Measurements from ENCODE around the gene FHOD3.
"Not testable (repeated sequence)": the region's sequence is repeated elsewhere in the genome, so short reads cannot be mapped to it uniquely, and the experiment has no call there.

FHOD3 gene

GRCh38 chr18:36757991-36758390 is 460.5 kb downstream of the FHOD3 start:
- TF ChIP-seq MAX (IDR thresholded peaks at IDR 0.05; ENCODE audit: low read depth, low read length) = no peak
- TF ChIP-seq POLR2A (IDR thresholded peaks at IDR 0.05; ENCODE audit: extremely low read depth, insufficient read length) = no peak
- TF ChIP-seq MYC (IDR thresholded peaks at IDR 0.05; ENCODE audit: low read depth, low read length) = no peak
- no peak overlapping the region for H3K4me3 ChIP-seq (ENCODE audit: low read depth, low read length)
- DNase-seq (ENCODE audit: low read depth) = no peak

GRCh38 chr18:36758623-36759022 is 461.1 kb downstream of the FHOD3 start:
- TF ChIP-seq CTCF (IDR thresholded peaks at IDR 0.05; ENCODE audit: low read depth, low read length) (no peak), MYC (IDR thresholded peaks at IDR 0.05; ENCODE audit: low read depth, low read length) (no peak), POLR2A (IDR thresholded peaks at IDR 0.05; ENCODE audit: extremely low read depth, insufficient read length) (no peak), MAX (IDR thresholded peaks at IDR 0.05; ENCODE audit: low read depth, low read length) (no peak)

GRCh38 chr18:36759167-36759776 is 461.8 kb downstream of the FHOD3 start:
- DNase-seq (ENCODE audit: low read depth) = no peak
- TF ChIP-seq MYC (IDR thresholded peaks at IDR 0.05; ENCODE audit: low read depth, low read length) (no peak), MAX (IDR thresholded peaks at IDR 0.05; ENCODE audit: low read depth, low read length) (no peak), POLR2A (IDR thresholded peaks at IDR 0.05; ENCODE audit: extremely low read depth, insufficient read length) (no peak), CTCF (IDR thresholded peaks at IDR 0.05; ENCODE audit: low read depth, low read length) (no peak)
- no peak overlapping the region for H3K4me3 ChIP-seq (ENCODE audit: low read depth, low read length)

More at GRCh38 chr18:36758623-36759022, 461.1 kb downstream of the FHOD3 start:
- no peak overlapping the region for H3K4me3 ChIP-seq (ENCODE audit: low read depth, low read length)
- DNase-seq (ENCODE audit: low read depth) = no peak

- TF ChIP-seq CTCF (IDR thresholded peaks at IDR 0.05; ENCODE audit: low read depth, low read length) (no peak), POLR2A (IDR thresholded peaks at IDR 0.05; ENCODE audit: extremely low read depth, insufficient read length) (no peak), MYC (IDR thresholded peaks at IDR 0.05; ENCODE audit: low read depth, low read length) (no peak), MAX (IDR thresholded peaks at IDR 0.05; ENCODE audit: low read depth, low read length) (no peak)
- no peak overlapping the region for H3K4me3 ChIP-seq (ENCODE audit: low read depth, low read length)
Measured at GRCh38 chr18:36760598-36760997, 463.1 kb downstream of the FHOD3 start.

GRCh38 chr18:36761186-36761698 is 463.7 kb downstream of the FHOD3 start:
- TF ChIP-seq MAX (IDR thresholded peaks at IDR 0.05; ENCODE audit: low read depth, low read length) (no peak), MYC (IDR thresholded peaks at IDR 0.05; ENCODE audit: low read depth, low read length) (no peak), POLR2A (IDR thresholded peaks at IDR 0.05; ENCODE audit: extremely low read depth, insufficient read length) (no peak), CTCF (IDR thresholded peaks at IDR 0.05; ENCODE audit: low read depth, low read length) (no peak)
- no peak for DNase-seq (ENCODE audit: low read depth)
- no peak overlapping the region for H3K4me3 ChIP-seq (ENCODE audit: low read depth, low read length)

More at GRCh38 chr18:36760598-36760997, 463.1 kb downstream of the FHOD3 start:
- no peak for DNase-seq (ENCODE audit: low read depth)

- no peak for DNase-seq (ENCODE audit: low read depth)
- no peak overlapping the region for H3K4me3 ChIP-seq (ENCODE audit: low read depth, low read length)
- no peak for TF ChIP-seq CTCF (IDR thresholded peaks at IDR 0.05; ENCODE audit: low read depth, low read length)
- no peak for TF ChIP-seq MAX (IDR thresholded peaks at IDR 0.05; ENCODE audit: low read depth, low read length)
- TF ChIP-seq POLR2A (IDR thresholded peaks at IDR 0.05; ENCODE audit: extremely low read depth, insufficient read length) = no peak
- no peak for TF ChIP-seq MYC (IDR thresholded peaks at IDR 0.05; ENCODE audit: low read depth, low read length)
Measured at GRCh38 chr18:36762074-36762473, 464.6 kb downstream of the FHOD3 start.

- not testable (repeated sequence) for H3K4me3 ChIP-seq (ENCODE audit: low read depth, low read length); DNase-seq (ENCODE audit: low read depth)
Measured at GRCh38 chr18:36762965-36763364, 465.5 kb downstream of the FHOD3 start.
